Neural progenitor cell (in vitro differentiated cells): ENCODE results near the gene BCAP31. TPM values are rescaled to one million over a fixed set of nuclear protein-coding genes. Genes with fewer than 3 reads are reported as not detected.
"Not testable (repeated sequence)": the region's sequence is repeated elsewhere in the genome, so short reads cannot be mapped to it uniquely, and the experiment has no call there.

Experiments used
- DNase-seq: peaks from one replicate; pipeline ENCODE4 v3.0.0-alpha.2; 2016; ENCODE audit warnings: low spot score
- H2AFZ ChIP-seq: fragments of 200-600 bp; sonication (generic); replicated peaks from 2 replicates; pipeline ENCODE4 v1.6.1; 2016; ENCODE audit warnings: antibody characterized with exemption
- H3F3A ChIP-seq: fragments of 200-600 bp; sonication (generic); 2 replicates; pipeline ENCODE4 v1.6.1; 2016; ENCODE audit warnings: antibody characterized with exemption, low read depth
- H3K27ac ChIP-seq: fragments of 200-600 bp; sonication (generic); 2 replicates; pipeline ENCODE4 v1.5.1; 2016; ENCODE audit warnings: mild to moderate bottlenecking
- H3K27me3 ChIP-seq: fragments of 200-600 bp; sonication (generic); 2 replicates; pipeline ENCODE4 v1.6.1; 2016; ENCODE audit warnings: mild to moderate bottlenecking, moderate library complexity
- H3K36me3 ChIP-seq: fragments of 200-600 bp; sonication (generic); 2 replicates; pipeline ENCODE4 v1.5.1; 2016
- H3K4me1 ChIP-seq: fragments of 200-600 bp; sonication (generic); 2 replicates; pipeline ENCODE4 v1.6.1; 2016; ENCODE audit warnings: mixed run types
- H3K4me2 ChIP-seq: fragments of 200-600 bp; sonication (generic); 2 replicates; pipeline ENCODE4 v1.6.1; 2016
- H3K4me3 ChIP-seq: fragments of 200-600 bp; sonication (generic); 2 replicates; pipeline ENCODE4 v1.5.1; 2016
- H3K79me2 ChIP-seq: fragments of 200-600 bp; sonication (generic); 2 replicates; pipeline ENCODE4 v1.6.1; 2016; ENCODE audit warnings: low read depth
- H3K9ac ChIP-seq: fragments of 200-600 bp; sonication (generic); 2 replicates; pipeline ENCODE4 v1.6.1; 2016
- H3K9me3 ChIP-seq: fragments of 200-600 bp; sonication (generic); 2 replicates; pipeline ENCODE4 v1.5.1; 2016; ENCODE audit warnings: low read depth
- H4K20me1 ChIP-seq: fragments of 200-600 bp; sonication (generic); 2 replicates; pipeline ENCODE4 v1.6.1; 2016; ENCODE audit warnings: low read depth
- H3K27ac Mint-ChIP-seq: 3 replicates; pipeline ENCODE4 v1.8.0; 2021; ENCODE audit warnings: mixed read lengths
- H3K27me3 Mint-ChIP-seq: 2 replicates; pipeline ENCODE4 v1.8.0; 2022; ENCODE audit warnings: low read depth, mild to moderate bottlenecking, inconsistent platforms, moderate library complexity, mixed read lengths; ENCODE audit not compliant: insufficient read depth
- H3K36me3 Mint-ChIP-seq: 3 replicates; pipeline ENCODE4 v1.8.0; 2021; ENCODE audit warnings: mixed read lengths
- H3K4me1 Mint-ChIP-seq: 3 replicates; pipeline ENCODE4 v1.8.0; 2021; ENCODE audit warnings: mixed read lengths
- H3K4me3 Mint-ChIP-seq: 3 replicates; pipeline ENCODE4 v1.8.0; 2021; ENCODE audit warnings: mild to moderate bottlenecking, moderate library complexity, mixed read lengths
- H3K9me3 Mint-ChIP-seq: 3 replicates; pipeline ENCODE4 v1.8.0; 2020; ENCODE audit warnings: mixed read lengths
- CTCF ChIP-seq: fragments of 200-600 bp; sonication (generic); IDR thresholded peaks from 2 replicates; pipeline ENCODE4 v1.5.1; 2017; ENCODE audit warnings: antibody characterized with exemption, mild to moderate bottlenecking
- EZH2 ChIP-seq: fragments of 200-600 bp; sonication (generic); IDR thresholded peaks from 2 replicates; pipeline ENCODE4 v1.6.1; 2017; ENCODE audit warnings: antibody characterized with exemption, mild to moderate bottlenecking, moderate library complexity
- EZH2phosphoT487 ChIP-seq: fragments of 200-600 bp; sonication (generic); IDR thresholded peaks from 2 replicates; pipeline ENCODE4 v1.6.1; 2017; ENCODE audit warnings: antibody characterized with exemption
- total RNA-seq: library from RNA; depleted of rRNA; stranded (reverse); fragments of >200 nt; gene quantifications from 2 replicates; pipeline ENCODE4 v1.2.3, GENCODE V29; 2015; ENCODE audit warnings: low replicate concordance

BCAP31 gene
- total RNA-seq, 1 donor from 2014 or later, result 52.5 TPM

GRCh38 chrX:153746359-153746758 is 22.2 kb upstream of the BCAP31 start:
- TF ChIP-seq CTCF (no peak), EZH2 (no peak), EZH2phosphoT487 (no peak)
- no peak overlapping the region for H3K27ac Mint-ChIP-seq

DNA sequence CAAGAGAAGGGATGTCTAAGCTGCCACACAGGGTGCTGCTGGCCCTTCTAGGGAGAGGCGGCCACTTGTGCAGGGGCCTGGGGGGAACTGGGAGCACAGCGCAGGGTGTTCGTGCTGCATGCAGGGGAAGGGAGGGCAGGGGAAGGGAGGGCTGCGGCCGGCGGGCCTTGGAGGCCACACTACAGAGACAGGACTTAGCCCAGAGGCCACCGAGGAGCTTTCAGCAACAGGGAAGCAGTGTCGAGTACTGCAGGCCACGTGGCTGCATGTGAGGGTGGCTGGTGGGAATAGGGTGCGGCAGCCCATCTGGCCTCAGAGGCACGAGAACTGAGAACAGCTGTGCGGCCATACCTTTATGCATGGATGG is 20.9 kb upstream of the BCAP31 start:
- not testable (repeated sequence) for H3K4me2 ChIP-seq
- H3K9me3 Mint-ChIP-seq, result peaks cover 19% of the 10 kb centered on the region
- H3K4me3 ChIP-seq, result peak overlapping the region; percentile 40

More at GRCh38 chrX:153746359-153746758, 22.2 kb upstream of the BCAP31 start:
- Histone ChIP-seq H3K9ac (no peak overlapping the region), H3K27me3 (no peaks in the 10 kb centered on the region), H3K4me1 (no peaks in the 10 kb centered on the region), H3K36me3 (no peaks in the 10 kb centered on the region), H4K20me1 (no peaks in the 10 kb centered on the region), H2AFZ (no peak overlapping the region), H3K4me3 (no peak overlapping the region), H3K4me2 (no peak overlapping the region), H3K79me2 (no peaks in the 10 kb centered on the region), H3K9me3 (no peaks in the 10 kb centered on the region), H3K27ac (no peak overlapping the region), H3F3A (no peaks in the 10 kb centered on the region)
- no peaks in the 10 kb centered on the region for H3K36me3 Mint-ChIP-seq
- DNase-seq, result no peak
- H3K9me3 Mint-ChIP-seq, result peaks cover 21% of the 10 kb centered on the region
- peaks cover 5% of the 10 kb centered on the region for H3K4me1 Mint-ChIP-seq
- H3K4me3 Mint-ChIP-seq, result no peak overlapping the region
- H3K27me3 Mint-ChIP-seq, result peaks cover 2% of the 10 kb centered on the region

DNA sequence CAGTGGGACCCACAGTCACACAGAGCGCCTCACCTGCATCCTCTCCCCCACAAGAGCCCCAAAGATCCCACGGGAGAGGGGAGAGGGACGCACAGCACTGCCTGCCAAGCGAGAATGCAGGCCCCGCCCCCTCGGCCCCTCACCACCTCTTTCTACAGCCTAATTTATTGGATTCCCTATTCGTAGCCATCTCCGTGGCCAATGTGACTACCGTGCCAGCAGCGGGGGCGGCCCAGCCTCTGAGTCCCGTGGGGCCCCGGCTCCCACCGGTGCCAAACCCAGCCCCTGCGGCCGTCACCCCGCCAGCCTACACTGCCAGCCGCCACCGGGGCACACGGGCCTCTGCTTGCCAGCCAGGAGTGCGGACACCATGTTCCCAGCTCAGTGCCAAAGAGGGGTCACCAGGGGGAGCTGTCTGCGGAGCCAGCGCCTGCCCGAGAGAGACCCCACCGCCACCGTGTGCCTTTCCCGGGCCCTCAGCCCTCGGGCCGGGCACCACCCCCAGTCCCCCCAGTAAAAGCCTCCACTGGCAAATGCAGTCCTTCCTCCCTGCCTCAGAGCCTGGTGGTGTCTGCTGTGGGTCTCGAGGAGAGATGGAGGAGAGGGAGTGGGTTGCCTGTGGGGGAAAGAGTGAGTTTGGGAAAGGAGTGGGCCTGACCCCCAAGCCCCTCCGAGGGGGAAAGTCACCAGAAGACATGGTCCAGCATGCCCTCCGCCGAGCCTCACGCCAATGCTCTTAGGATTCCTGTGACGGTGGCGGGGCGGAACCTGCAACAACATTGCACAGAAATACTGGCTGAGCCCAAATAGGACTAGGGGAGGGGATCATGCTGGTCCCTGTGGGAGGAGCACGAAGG is 20.3 kb upstream of the BCAP31 start:
- DNase-seq, result peak; percentile 59
- H3K79me2 ChIP-seq, result no peaks in the 10 kb centered on the region
- no peaks in the 10 kb centered on the region for H3K36me3 ChIP-seq
- H3K4me3 ChIP-seq, result peak overlapping the region; percentile 40
- peaks cover 13% of the 10 kb centered on the region for H3K9me3 Mint-ChIP-seq
- no peak overlapping the region for H3K27ac Mint-ChIP-seq
- H3F3A ChIP-seq, result no peaks in the 10 kb centered on the region
- H3K27me3 Mint-ChIP-seq, result peaks cover 2% of the 10 kb centered on the region
- H3K9ac ChIP-seq, result no peak overlapping the region
- no peaks in the 10 kb centered on the region for H4K20me1 ChIP-seq
- H3K27me3 ChIP-seq, result no peaks in the 10 kb centered on the region
- H3K4me3 Mint-ChIP-seq, result no peak overlapping the region
- no peak for TF ChIP-seq EZH2phosphoT487
- TF ChIP-seq EZH2, result no peak
- peak; percentile 56 for TF ChIP-seq CTCF
- peak overlapping the region; percentile 31 for H2AFZ ChIP-seq
- no peaks in the 10 kb centered on the region for H3K9me3 ChIP-seq
- peak overlapping the region; percentile 73 for H3K4me2 ChIP-seq
- H3K27ac ChIP-seq, result no peak overlapping the region
- H3K4me1 ChIP-seq, result no peaks in the 10 kb centered on the region
- peaks cover 8% of the 10 kb centered on the region for H3K4me1 Mint-ChIP-seq
- H3K36me3 Mint-ChIP-seq, result no peaks in the 10 kb centered on the region

More for the DNA sequence above, 20.9 kb upstream of the BCAP31 start:
- not testable (repeated sequence) for H3K27ac ChIP-seq, H3K36me3 Mint-ChIP-seq, DNase-seq, H3K36me3 ChIP-seq, H3F3A ChIP-seq, H3K4me3 Mint-ChIP-seq, H3K27me3 Mint-ChIP-seq, H3K79me2 ChIP-seq, H3K4me1 ChIP-seq, H3K27ac Mint-ChIP-seq, H4K20me1 ChIP-seq, H3K4me1 Mint-ChIP-seq, H3K9ac ChIP-seq, H3K9me3 ChIP-seq, H3K27me3 ChIP-seq
- peak overlapping the region; percentile 31 for H2AFZ ChIP-seq

- DNase-seq, result peak; percentile 45
- H3K4me1 Mint-ChIP-seq, H4K20me1 ChIP-seq, H3K36me3 Mint-ChIP-seq, H3K9me3 ChIP-seq, H3K27me3 ChIP-seq, H3K79me2 ChIP-seq, H3K27ac Mint-ChIP-seq, H3K36me3 ChIP-seq, H3K9ac ChIP-seq, H3K27me3 Mint-ChIP-seq, H3K4me1 ChIP-seq, H3F3A ChIP-seq, H3K4me3 Mint-ChIP-seq, H3K27ac ChIP-seq, H2AFZ ChIP-seq: not testable (repeated sequence)
- TF ChIP-seq CTCF, result peak; percentile 33
- H3K4me3 ChIP-seq, result peak overlapping the region; percentile 40
- H3K4me2 ChIP-seq, result peak overlapping the region; percentile 73
- H3K9me3 Mint-ChIP-seq, result peaks cover 12% of the 10 kb centered on the region
Observed at GRCh38 chrX:153743468-153744209, 19.5 kb upstream of the BCAP31 start.

DNA sequence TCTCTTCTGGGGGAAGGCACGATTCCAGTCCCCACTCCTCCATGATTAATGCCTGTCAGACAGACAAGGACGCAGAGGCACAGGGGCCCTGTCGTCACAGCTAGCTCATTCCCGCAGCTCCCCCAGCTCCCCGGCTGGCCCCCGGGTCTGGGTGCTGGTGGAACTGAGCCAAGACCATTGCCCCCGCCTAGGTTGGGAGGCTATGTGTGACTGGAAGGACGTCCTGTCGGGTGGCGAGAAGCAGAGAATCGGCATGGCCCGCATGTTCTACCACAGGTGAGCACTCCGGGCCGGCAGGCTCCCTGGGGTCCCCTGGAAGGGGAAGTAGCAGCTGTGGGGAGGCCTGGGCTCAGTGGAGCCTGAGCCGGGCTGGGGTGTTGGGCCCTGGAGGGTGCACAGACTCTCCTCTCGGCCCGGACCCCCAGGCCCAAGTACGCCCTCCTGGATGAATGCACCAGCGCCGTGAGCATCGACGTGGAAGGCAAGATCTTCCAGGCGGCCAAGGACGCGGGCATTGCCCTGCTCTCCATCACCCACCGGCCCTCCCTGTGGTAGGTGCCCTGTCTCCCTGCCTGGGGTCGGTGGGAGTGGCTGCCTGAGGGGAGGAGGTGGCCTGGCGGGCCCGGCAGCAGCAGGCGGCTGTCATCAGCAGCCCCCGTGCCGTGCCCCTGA is 18.7 kb upstream of the BCAP31 start:
- peak overlapping the region; percentile 40 for H3K4me3 ChIP-seq
- not testable (repeated sequence) for H3K36me3 Mint-ChIP-seq, H2AFZ ChIP-seq, H3K27me3 ChIP-seq, H3K4me1 ChIP-seq, H3K36me3 ChIP-seq, DNase-seq, H3K79me2 ChIP-seq, H3K27ac Mint-ChIP-seq, H3K9ac ChIP-seq, H3K27ac ChIP-seq, H3K4me3 Mint-ChIP-seq, H3F3A ChIP-seq, H3K27me3 Mint-ChIP-seq, H4K20me1 ChIP-seq, H3K9me3 ChIP-seq
- Mint-ChIP-seq H3K9me3 (peaks cover 15% of the 10 kb centered on the region), H3K4me1 (peaks cover 12% of the 10 kb centered on the region)
- peak overlapping the region; percentile 73 for H3K4me2 ChIP-seq
